ENCODE results near the gene SCARB1. TPM values are rescaled to one million over a fixed set of nuclear protein-coding genes. Genes with fewer than 3 reads are reported as not detected.
A peak's percentile ranks its signal among the peaks of the same experiment; 100 is the strongest.

SCARB1 gene
- total and polyA plus RNA-seq, 2 of the 13 experiments (the other 11 are each of a cell fraction or from before 2014, with no cell fraction given), result 63.4 to 160 TPM

DNA sequence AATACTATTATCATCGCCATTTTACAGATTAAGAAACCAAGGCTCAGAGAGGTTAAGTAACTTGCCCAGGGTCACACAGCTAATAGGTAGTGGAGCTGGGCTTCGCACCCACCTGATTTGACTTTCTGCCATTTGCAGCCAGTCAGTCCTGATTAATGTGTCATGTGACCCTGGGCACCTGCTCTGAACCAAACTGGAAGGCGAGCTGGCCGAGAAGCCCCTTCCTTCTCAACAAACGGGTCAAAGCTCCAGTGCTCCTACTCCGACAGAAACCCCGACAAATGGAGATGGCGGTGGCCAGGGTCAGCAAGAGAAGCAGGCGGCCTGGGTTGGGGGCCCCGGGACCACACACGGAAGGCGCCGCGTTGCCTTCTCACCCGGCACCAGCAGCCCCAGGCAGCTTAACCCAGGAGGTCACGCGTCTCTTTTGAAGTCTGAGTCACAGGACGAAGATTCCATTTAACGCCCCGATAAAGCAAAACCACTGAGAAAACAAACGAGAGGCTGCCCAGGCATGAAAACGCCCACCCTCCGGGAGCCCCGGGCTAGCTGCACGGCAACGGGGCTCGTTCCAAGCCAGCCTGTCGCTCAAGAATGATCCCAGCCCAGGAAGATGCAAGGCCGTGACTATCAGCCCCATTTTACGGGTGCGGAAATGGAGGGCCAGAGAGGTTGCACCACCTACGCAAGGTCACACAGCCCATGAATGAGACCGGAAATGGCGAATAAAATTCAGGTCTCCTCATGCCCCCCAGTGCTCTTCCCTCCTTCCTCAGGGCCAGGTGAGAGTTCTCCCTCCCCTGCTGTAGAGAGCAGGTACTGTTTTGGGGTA is 124.8 kb downstream of the SCARB1 start (continued):
- TF ChIP-seq, protein P1, sequence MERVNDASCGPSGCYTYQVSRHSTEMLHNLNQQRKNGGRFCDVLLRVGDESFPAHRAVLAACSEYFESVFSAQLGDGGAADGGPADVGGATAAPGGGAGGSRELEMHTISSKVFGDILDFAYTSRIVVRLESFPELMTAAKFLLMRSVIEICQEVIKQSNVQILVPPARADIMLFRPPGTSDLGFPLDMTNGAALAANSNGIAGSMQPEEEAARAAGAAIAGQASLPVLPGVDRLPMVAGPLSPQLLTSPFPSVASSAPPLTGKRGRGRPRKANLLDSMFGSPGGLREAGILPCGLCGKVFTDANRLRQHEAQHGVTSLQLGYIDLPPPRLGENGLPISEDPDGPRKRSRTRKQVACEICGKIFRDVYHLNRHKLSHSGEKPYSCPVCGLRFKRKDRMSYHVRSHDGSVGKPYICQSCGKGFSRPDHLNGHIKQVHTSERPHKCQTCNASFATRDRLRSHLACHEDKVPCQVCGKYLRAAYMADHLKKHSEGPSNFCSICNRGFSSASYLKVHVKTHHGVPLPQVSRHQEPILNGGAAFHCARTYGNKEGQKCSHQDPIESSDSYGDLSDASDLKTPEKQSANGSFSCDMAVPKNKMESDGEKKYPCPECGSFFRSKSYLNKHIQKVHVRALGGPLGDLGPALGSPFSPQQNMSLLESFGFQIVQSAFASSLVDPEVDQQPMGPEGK (CRISPR knock-in tag; IDR thresholded peaks at IDR 0.05), result peak; percentile 39
- TF ChIP-seq HES4 (CRISPR knock-in tag; IDR thresholded peaks at IDR 0.05; ENCODE audit: borderline replicate concordance) (no peak), ASH2L (IDR thresholded peaks at IDR 0.05; ENCODE audit: insufficient read length, low read depth, low read length) (peak; percentile 51), KLF16 (CRISPR knock-in tag; IDR thresholded peaks at IDR 0.05) (peak in 1 of 2 experiments; percentile 50; a peak in 1 of 4 replicates), GMEB2 (CRISPR knock-in tag; IDR thresholded peaks at IDR 0.05; ENCODE audit: low read depth) (no peak), ZNF784 (CRISPR knock-in tag; IDR thresholded peaks at IDR 0.05; ENCODE audit: borderline replicate concordance) (no peak), GFI1 (CRISPR knock-in tag; IDR thresholded peaks at IDR 0.05; ENCODE audit: borderline replicate concordance) (peak; percentile 37; the same call in 1 of the 2 replicates), CHD4 (IDR thresholded peaks at IDR 0.05; ENCODE audit: borderline replicate concordance, low read length) (peak; percentile 34; the same call in 1 of the 2 replicates), PAF1 (CRISPR knock-in tag; IDR thresholded peaks at IDR 0.05) (no peak), MIXL1 (CRISPR knock-in tag; IDR thresholded peaks at IDR 0.05) (no peak), RFX3 (CRISPR knock-in tag; IDR thresholded peaks at IDR 0.05) (no peak), MED1 (CRISPR knock-in tag; IDR thresholded peaks at IDR 0.05) (0 out of 2 replicates have a peak, but pooled peaks have one; percentile 17), ARID5B (CRISPR knock-in tag; IDR thresholded peaks at IDR 0.05) (peak; percentile 62), TBX2 (CRISPR knock-in tag; IDR thresholded peaks at IDR 0.05; ENCODE audit: borderline replicate concordance) (peak; percentile 73), ZBTB38 (CRISPR knock-in tag; IDR thresholded peaks at IDR 0.05) (0 out of 2 replicates have a peak, but pooled peaks have one; percentile 9), ZNF709 (CRISPR knock-in tag; IDR thresholded peaks at IDR 0.05) (no peak), ZNF678 (CRISPR knock-in tag; IDR thresholded peaks at IDR 0.05) (no peak), ISL2 (CRISPR knock-in tag; IDR thresholded peaks at IDR 0.05) (0 out of 2 replicates have a peak, but pooled peaks have one; percentile 37), ZNF160 (CRISPR knock-in tag; IDR thresholded peaks at IDR 0.05) (no peak)
- TF ChIP-seq, protein P2, sequence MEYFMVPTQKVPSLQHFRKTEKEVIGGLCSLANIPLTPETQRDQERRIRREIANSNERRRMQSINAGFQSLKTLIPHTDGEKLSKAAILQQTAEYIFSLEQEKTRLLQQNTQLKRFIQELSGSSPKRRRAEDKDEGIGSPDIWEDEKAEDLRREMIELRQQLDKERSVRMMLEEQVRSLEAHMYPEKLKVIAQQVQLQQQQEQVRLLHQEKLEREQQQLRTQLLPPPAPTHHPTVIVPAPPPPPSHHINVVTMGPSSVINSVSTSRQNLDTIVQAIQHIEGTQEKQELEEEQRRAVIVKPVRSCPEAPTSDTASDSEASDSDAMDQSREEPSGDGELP (IDR thresholded peaks at IDR 0.05; ENCODE audit: borderline replicate concordance, low read depth), result no peak
